ENCODE data around the gene TUBE1.
"Not testable (repeated sequence)": the region's sequence is repeated elsewhere in the genome, so short reads cannot be mapped to it uniquely, and the experiment has no call there.

The TUBE1 gene

GRCh38 chr6:112049996-112050395, 37.3 kb downstream of the TUBE1 start:
- no peak for TF ChIP-seq ZNF274 (IDR thresholded peaks at IDR 0.05; ENCODE audit: low read depth, low read length)
- no peak overlapping the region for H3K4me3 ChIP-seq (ENCODE audit: low read length)

GRCh38 chr6:112049026-112049799, 38.1 kb downstream of the TUBE1 start:
- no peak for TF ChIP-seq ZNF274 (IDR thresholded peaks at IDR 0.05; ENCODE audit: low read depth, low read length)

GRCh38 chr6:112047523-112047922, 39.8 kb downstream of the TUBE1 start:
- H3K4me3 ChIP-seq (ENCODE audit: low read length): not testable (repeated sequence)

More at GRCh38 chr6:112049026-112049799, 38.1 kb downstream of the TUBE1 start:
- no peak overlapping the region for H3K4me3 ChIP-seq (ENCODE audit: low read length)

- no peak overlapping the region for H3K4me3 ChIP-seq (ENCODE audit: low read length)
- no peak for TF ChIP-seq ZNF274 (IDR thresholded peaks at IDR 0.05; ENCODE audit: low read depth, low read length)
Observed at GRCh38 chr6:112044856-112045255, 42.4 kb downstream of the TUBE1 start.

GRCh38 chr6:112044196-112044595, 43.1 kb downstream of the TUBE1 start:
- no peak for TF ChIP-seq ZNF274 (IDR thresholded peaks at IDR 0.05; ENCODE audit: low read depth, low read length)
- no peak overlapping the region for H3K4me3 ChIP-seq (ENCODE audit: low read length)

GRCh38 chr6:112043032-112044007, 44.0 kb downstream of the TUBE1 start:
- no peak for TF ChIP-seq ZNF274 (IDR thresholded peaks at IDR 0.05; ENCODE audit: low read depth, low read length)

GRCh38 chr6:112041535-112041934, 45.7 kb downstream of the TUBE1 start:
- TF ChIP-seq ZNF274 (IDR thresholded peaks at IDR 0.05; ENCODE audit: low read depth, low read length): no peak
- no peak overlapping the region for H3K4me3 ChIP-seq (ENCODE audit: low read length)

More at GRCh38 chr6:112043032-112044007, 44.0 kb downstream of the TUBE1 start:
- H3K4me3 ChIP-seq (ENCODE audit: low read length): peak overlapping the region; percentile 70

- TF ChIP-seq ZNF274 (IDR thresholded peaks at IDR 0.05; ENCODE audit: low read depth, low read length): no peak
- H3K4me3 ChIP-seq (ENCODE audit: low read length): no peak overlapping the region
Observed at GRCh38 chr6:112040956-112041355, 46.3 kb downstream of the TUBE1 start.

GRCh38 chr6:112039431-112039770, 47.9 kb downstream of the TUBE1 start:
- H3K4me3 ChIP-seq (ENCODE audit: low read length): no peak overlapping the region
- no peak for TF ChIP-seq ZNF274 (IDR thresholded peaks at IDR 0.05; ENCODE audit: low read depth, low read length)

- TF ChIP-seq ZNF274 (IDR thresholded peaks at IDR 0.05; ENCODE audit: low read depth, low read length): no peak
Observed at GRCh38 chr6:112038756-112039430, 48.4 kb downstream of the TUBE1 start.

GRCh38 chr6:112038268-112038667, 49.0 kb downstream of the TUBE1 start:
- no peak for TF ChIP-seq ZNF274 (IDR thresholded peaks at IDR 0.05; ENCODE audit: low read depth, low read length)
- no peak overlapping the region for H3K4me3 ChIP-seq (ENCODE audit: low read length)

More at GRCh38 chr6:112038756-112039430, 48.4 kb downstream of the TUBE1 start:
- no peak overlapping the region for H3K4me3 ChIP-seq (ENCODE audit: low read length)

- no peak overlapping the region for H3K4me3 ChIP-seq (ENCODE audit: low read length)
- TF ChIP-seq ZNF274 (IDR thresholded peaks at IDR 0.05; ENCODE audit: low read depth, low read length): no peak
Observed at GRCh38 chr6:112037783-112038216, 49.5 kb downstream of the TUBE1 start.

GRCh38 chr6:112036088-112036637, 51.1 kb downstream of the TUBE1 start:
- no peak for TF ChIP-seq ZNF274 (IDR thresholded peaks at IDR 0.05; ENCODE audit: low read depth, low read length)
- H3K4me3 ChIP-seq (ENCODE audit: low read length): no peak overlapping the region

- no peak for TF ChIP-seq ZNF274 (IDR thresholded peaks at IDR 0.05; ENCODE audit: low read depth, low read length)
- H3K4me3 ChIP-seq (ENCODE audit: low read length): no peak overlapping the region
Observed at GRCh38 chr6:112034616-112034995, 52.7 kb downstream of the TUBE1 start.
